Transverse colon (tissue), 4 donors: ENCODE results near the gene TMEM134. TPM values are rescaled to one million over a fixed set of nuclear protein-coding genes. Genes with fewer than 3 reads are reported as not detected.

ENCODE experiments used
- DNase-seq: peaks from one replicate; pipeline ENCODE4 v3.0.0-alpha.2; 2019
- H3K27ac ChIP-seq, 4 donors: fragments of 200-600 bp; sonication (generic); 2 replicates each; pipeline ENCODE4 v1.5.1; 2016 to 2018; ENCODE audit warnings: inconsistent platforms in 4 of 4
- H3K27me3 ChIP-seq: fragments of 200-600 bp; sonication (generic); 2 replicates; pipeline ENCODE4 v1.5.1; 2017; ENCODE audit warnings: inconsistent platforms
- H3K36me3 ChIP-seq, 4 donors: fragments of 200-600 bp; sonication (generic); 2 replicates each; pipeline ENCODE4 v1.5.1; 2017 to 2019; ENCODE audit warnings: inconsistent platforms in 4 of 4
- H3K4me1 ChIP-seq, 4 donors: fragments of 200-600 bp; sonication (generic); 2 replicates each; pipeline ENCODE4 v1.5.1; 2017 to 2020; ENCODE audit warnings: inconsistent platforms in 4 of 4
- H3K4me3 ChIP-seq, 4 donors: fragments of 200-600 bp; sonication (generic); 1 replicate in 1 of 4; 2 replicates in 3 of 4; pipeline versions ENCODE4 v1.5.1 to v1.6.1; 2017 to 2019; ENCODE audit warnings: inconsistent platforms in 4 of 4
- H3K9me3 ChIP-seq, 2 donors: fragments of 200-600 bp; sonication (generic); 2 replicates each; pipeline ENCODE4 v1.5.1; 2017 to 2019; ENCODE audit warnings: inconsistent platforms in 2 of 2
- CTCF ChIP-seq, 5 experiments: fragments of 200-600 bp in 3 of 5; fragments of 450-650 bp in 2 of 5; sonication (generic) in 3 of 5; IDR thresholded peaks; 1 replicate in 2 of 5; 2 replicates in 3 of 5; pipeline ENCODE4 v1.5.1; 2016 to 2017; ENCODE audit warnings: antibody characterized with exemption in 5 of 5, inconsistent platforms in 3 of 5, mild to moderate bottlenecking in 2 of 5, moderate library complexity in 1 of 5
- EP300 ChIP-seq: sonication (generic); formaldehyde crosslinking; IDR thresholded peaks from one replicate; pipeline ENCODE4 v1.6.1; 2017; ENCODE audit warnings: antibody characterized with exemption, low read depth
- POLR2A ChIP-seq: fragments of 450-650 bp; IDR thresholded peaks from one replicate; pipeline ENCODE4 v1.6.1; 2016; ENCODE audit warnings: antibody characterized with exemption, mild to moderate bottlenecking, moderate library complexity
- POLR2AphosphoS5 ChIP-seq, 3 donors: sonication (generic); formaldehyde crosslinking; IDR thresholded peaks; one replicate each; pipeline ENCODE4 v1.6.1; 2016; ENCODE audit warnings: antibody characterized with exemption in 3 of 3
- WGBS, 2 donors: methylation state at CpG; one replicate each; pipeline ENCODE4 v1.1.5; 2018; ENCODE audit warnings: low coverage in 1 of 2; 5-methylcytosine and 5-hydroxymethylcytosine counted together
- in situ Hi-C, 4 donors: fragments of 200-750 bp; cut with MboI; loops; one replicate each; pipeline versions ENCODE4 v1.15.0 to v1.15.1; 2017; ENCODE audit warnings: low sequenced_read_pairs in 3 of 4, low pct_ligation_motif_present in 1 of 4, low pct_unique_long_range_greater_than_20kb in 1 of 4
- intact Hi-C: fragments of 100-400 bp; cut with DNase I; formaldehyde crosslinking; loops from one replicate; pipeline ENCODE4 v1.15.1; 2023; ENCODE audit warnings: low total_unique reads
- total RNA-seq, 4 donors: library from RNA; depleted of rRNA; stranded (reverse); fragments of >200 nt; gene quantifications; one replicate each; pipeline ENCODE4 v1.1.0, GENCODE V29; 2016

The TMEM134 gene
- total RNA-seq, 4 donors from 2014 or later = 107 to 347 (median 115) TPM

- peak; percentile 92 for TF ChIP-seq POLR2A
- TF ChIP-seq POLR2AphosphoS5 (IDR thresholded peaks at IDR 0.05) = peak; percentile 89 to 93 (median 90)
- no peak for TF ChIP-seq EP300
- no peak for TF ChIP-seq CTCF (IDR thresholded peaks at IDR 0.05)
- Histone ChIP-seq H3K4me3 (peak overlapping the region; percentile 35 to 58 (median 53)), H3K4me1 (peaks cover 22 to 38% (median 32%) of the 10 kb centered on the region in 4 donors), H3K9me3 (no peaks in the 10 kb centered on the region), H3K27ac (peak overlapping the region; percentile 92 to 96 (median 94)), H3K36me3 (no peaks in the 10 kb centered on the region), H3K27me3 (no peaks in the 10 kb centered on the region)
- intact Hi-C loops (no loop called here), in situ Hi-C loops (no loop called here)
- 19% methylated on average over 36 of the region's 56 CpGs; no CpG with 5 or more reads in 1 of the 2 donors for WGBS, 2 donors
- DNase-seq = peak; percentile 96
Measured at GRCh38 chr11:67464411-67465188, 4.5 kb downstream of the TMEM134 start.

GRCh38 chr11:67463680-67464410 lies 5.2 kb downstream of the TMEM134 start:
- intact Hi-C loops = no loop called here
- Histone ChIP-seq H3K4me1 (peaks cover 22 to 36% (median 30%) of the 10 kb centered on the region in 4 donors), H3K27ac (peak overlapping the region; percentile 92 to 96 (median 94)), H3K9me3 (no peaks in the 10 kb centered on the region), H3K4me3 (peak overlapping the region; percentile 31 to 58 (median 53)), H3K27me3 (no peaks in the 10 kb centered on the region), H3K36me3 (no peaks in the 10 kb centered on the region)
- DNase-seq = peak; percentile 69
- 82% methylated on average over 18 of the region's 20 CpGs; no CpG with 5 or more reads in 1 of the 2 donors for WGBS, 2 donors
- in situ Hi-C loops = no loop called here
- TF ChIP-seq CTCF (IDR thresholded peaks at IDR 0.05) = no peak
- TF ChIP-seq POLR2A = peak; percentile 6
- TF ChIP-seq POLR2AphosphoS5 (IDR thresholded peaks at IDR 0.05) = peak in 1 of 3 donors; percentile 34

GRCh38 chr11:67463186-67463585 lies 5.9 kb downstream of the TMEM134 start:
- no peaks in the 10 kb centered on the region for H3K9me3 ChIP-seq
- intact Hi-C loops = no loop called here
- in situ Hi-C loops = no loop called here
- peaks cover 22 to 33% (median 27%) of the 10 kb centered on the region in 4 donors for H3K4me1 ChIP-seq
- H3K4me3 ChIP-seq = no peak overlapping the region
- H3K36me3 ChIP-seq = no peaks in the 10 kb centered on the region
- H3K27ac ChIP-seq = peak overlapping the region in 1 of 4 donors; percentile 96
- H3K27me3 ChIP-seq = no peaks in the 10 kb centered on the region
- WGBS, 2 donors = 83 to 89% methylated on average over 3 to 10 of the region's 10 CpGs
- DNase-seq = no peak
- TF ChIP-seq POLR2A (no peak), CTCF (IDR thresholded peaks at IDR 0.05) (no peak), POLR2AphosphoS5 (IDR thresholded peaks at IDR 0.05) (no peak), EP300 (no peak)

GRCh38 chr11:67458266-67458665 lies 10.8 kb downstream of the TMEM134 start:
- WGBS, 2 donors = 86 to 88% methylated on average over 14 to 19 of the region's 19 CpGs
- Histone ChIP-seq H3K36me3 (no peaks in the 10 kb centered on the region), H3K27me3 (no peaks in the 10 kb centered on the region), H3K4me3 (no peak overlapping the region), H3K4me1 (no peaks in the 10 kb centered on the region), H3K9me3 (no peaks in the 10 kb centered on the region), H3K27ac (no peak overlapping the region)
- intact Hi-C loops (no loop called here), in situ Hi-C loops (no loop called here)
- no peak for DNase-seq
- TF ChIP-seq EP300 (no peak), POLR2A (no peak), CTCF (IDR thresholded peaks at IDR 0.05) (no peak), POLR2AphosphoS5 (IDR thresholded peaks at IDR 0.05) (no peak)
